GM21576 (cell line): ENCODE measurements around the gene SLC35A3.
"Not testable (repeated sequence)": the region's sequence is repeated elsewhere in the genome, so short reads cannot be mapped to it uniquely, and the experiment has no call there.

ENCODE experiments used
- ATAC-seq: cut with Tn5 transposase; IDR thresholded peaks from one replicate; pipeline ENCODE4 v1.9.1; 2021; ENCODE audit warnings: mild to moderate bottlenecking, moderate library complexity; ENCODE audit not compliant: unreplicated experiment

The SLC35A3 gene

GRCh38 chr1:99970713-99971255 lies 988 bp downstream of the SLC35A3 start:
- no peak for ATAC-seq

- not testable (repeated sequence) for ATAC-seq
Measured at GRCh38 chr1:99972066-99972465, 2.3 kb downstream of the SLC35A3 start.

GRCh38 chr1:99975529-99975928 lies 5.7 kb downstream of the SLC35A3 start:
- ATAC-seq: no peak

- ATAC-seq: not testable (repeated sequence)
Measured at GRCh38 chr1:99977326-99977725, 7.5 kb downstream of the SLC35A3 start.

GRCh38 chr1:99978218-99978617 lies 8.4 kb downstream of the SLC35A3 start:
- no peak for ATAC-seq

- no peak for ATAC-seq
Measured at GRCh38 chr1:99979091-99979490, 9.3 kb downstream of the SLC35A3 start.

GRCh38 chr1:99980928-99981327 lies 11.1 kb downstream of the SLC35A3 start:
- no peak for ATAC-seq

GRCh38 chr1:99986656-99987225 lies 16.9 kb downstream of the SLC35A3 start:
- no peak for ATAC-seq

GRCh38 chr1:99988210-99988765 lies 18.5 kb downstream of the SLC35A3 start:
- no peak for ATAC-seq

GRCh38 chr1:99992044-99992722 lies 22.4 kb downstream of the SLC35A3 start:
- no peak for ATAC-seq

- ATAC-seq: no peak
Measured at GRCh38 chr1:99992760-99993467, 23.1 kb downstream of the SLC35A3 start.

- no peak for ATAC-seq
Measured at GRCh38 chr1:99993468-99993845, 23.7 kb downstream of the SLC35A3 start.

GRCh38 chr1:99994496-99994895 lies 24.7 kb downstream of the SLC35A3 start:
- ATAC-seq: no peak

GRCh38 chr1:99996951-99997350 lies 27.2 kb downstream of the SLC35A3 start:
- no peak for ATAC-seq

- ATAC-seq: no peak
Measured at GRCh38 chr1:100001462-100001861, 31.7 kb downstream of the SLC35A3 start.

- no peak for ATAC-seq
Measured at GRCh38 chr1:100005424-100005823, 35.6 kb downstream of the SLC35A3 start.

- ATAC-seq: no peak
Measured at GRCh38 chr1:100006688-100007087, 36.9 kb downstream of the SLC35A3 start.

GRCh38 chr1:100009458-100009857 lies 39.7 kb downstream of the SLC35A3 start:
- ATAC-seq: no peak

- ATAC-seq: no peak
Measured at GRCh38 chr1:100010804-100011203, 41.0 kb downstream of the SLC35A3 start.

GRCh38 chr1:100019220-100019619 lies 49.4 kb downstream of the SLC35A3 start:
- no peak for ATAC-seq

GRCh38 chr1:100023482-100023881 lies 53.7 kb downstream of the SLC35A3 start:
- no peak for ATAC-seq

- no peak for ATAC-seq
Measured at GRCh38 chr1:100027212-100027611, 57.4 kb downstream of the SLC35A3 start.
